SU-DHL-6 (cell line): ENCODE data around the gene HCST.
"Not testable (repeated sequence)": the region's sequence is repeated elsewhere in the genome, so short reads cannot be mapped to it uniquely, and the experiment has no call there.

Source experiments
- H2AFZ ChIP-seq: fragments of 200-600 bp; sonication (generic); 2 replicates; pipeline ENCODE4 v1.6.1; 2014; ENCODE audit warnings: low read depth, mild to moderate bottlenecking, moderate library complexity, mixed read lengths, antibody characterized with exemption, low read length; ENCODE audit not compliant: severe bottlenecking
- H3F3A ChIP-seq: fragments of 200-600 bp; shearing (Covaris generic); 2 replicates; pipeline ENCODE4 v1.6.0; 2016; ENCODE audit warnings: antibody characterized with exemption, mild to moderate bottlenecking; ENCODE audit not compliant: insufficient read depth
- H3K27ac ChIP-seq: fragments of 200-600 bp; sonication (generic); 2 replicates; pipeline ENCODE4 v1.5.1; 2016; ENCODE audit warnings: low read depth, mild to moderate bottlenecking, low read length, moderate library complexity, mixed read lengths
- H3K27me3 ChIP-seq: fragments of 200-600 bp; sonication (generic), shearing (Covaris generic); 2 replicates; pipeline ENCODE4 v1.6.0; 2014; ENCODE audit warnings: mild to moderate bottlenecking, low read length
- H3K36me3 ChIP-seq: fragments of 200-600 bp; sonication (generic); 2 replicates; pipeline ENCODE4 v1.6.1; 2014; ENCODE audit warnings: mild to moderate bottlenecking, low read length, mixed read lengths
- H3K4me2 ChIP-seq: fragments of 300-600, 200-600 bp; shearing (Covaris generic), sonication (generic); 2 replicates; pipeline ENCODE4 v1.6.0; 2014; ENCODE audit warnings: low read length, low read depth, mild to moderate bottlenecking; ENCODE audit not compliant: poor library complexity, severe bottlenecking
- H3K4me3 ChIP-seq: fragments of 200-600 bp; sonication (generic); 2 replicates; pipeline ENCODE4 v1.5.1; 2014; ENCODE audit warnings: antibody characterized with exemption, low read length, mild to moderate bottlenecking, mixed read lengths; ENCODE audit not compliant: insufficient read depth, poor library complexity, severe bottlenecking
- H3K79me2 ChIP-seq: fragments of 200-600 bp; sonication (generic); 2 replicates; pipeline ENCODE4 v1.6.1; 2014; ENCODE audit warnings: mild to moderate bottlenecking, low read length, moderate library complexity; ENCODE audit not compliant: insufficient read depth
- H3K9ac ChIP-seq: fragments of 200-600 bp; sonication (generic); 2 replicates; pipeline ENCODE4 v1.7.0; 2014; ENCODE audit warnings: mild to moderate bottlenecking, low read length
- H3K9me2 ChIP-seq: fragments of 200-600 bp; sonication (generic); replicated peaks from 2 replicates; pipeline ENCODE4 v1.6.1; 2014; ENCODE audit warnings: low read length; ENCODE audit not compliant: insufficient read depth
- H3K9me3 ChIP-seq: fragments of 200-600 bp; sonication (generic); 2 replicates; pipeline ENCODE4 v1.6.1; 2014; ENCODE audit warnings: low read length, mixed read lengths; ENCODE audit not compliant: insufficient read depth
- H4K20me1 ChIP-seq: fragments of 200-600 bp; sonication (generic); 2 replicates; pipeline ENCODE4 v1.6.1; 2014; ENCODE audit warnings: low read depth, mild to moderate bottlenecking, antibody characterized with exemption, low read length, moderate library complexity, mixed read lengths
- EZH2phosphoT487 ChIP-seq: fragments of 200-600 bp; sonication (generic), shearing (Covaris generic); conservative IDR thresholded peaks from 2 replicates; pipeline ENCODE4 v1.6.1; 2018; ENCODE audit warnings: mild to moderate bottlenecking, antibody characterized with exemption, low read length, moderate library complexity, mixed read lengths
- TF ChIP-seq, protein P1 (sequence below): fragments of 200-600 bp; sonication (generic); IDR thresholded peaks from one replicate; pipeline ENCODE4 v1.5.1; 2017; ENCODE audit warnings: antibody characterized with exemption, mild to moderate bottlenecking, low read length, moderate library complexity; ENCODE audit not compliant: insufficient read depth, poor library complexity, severe bottlenecking

HCST gene

DNA sequence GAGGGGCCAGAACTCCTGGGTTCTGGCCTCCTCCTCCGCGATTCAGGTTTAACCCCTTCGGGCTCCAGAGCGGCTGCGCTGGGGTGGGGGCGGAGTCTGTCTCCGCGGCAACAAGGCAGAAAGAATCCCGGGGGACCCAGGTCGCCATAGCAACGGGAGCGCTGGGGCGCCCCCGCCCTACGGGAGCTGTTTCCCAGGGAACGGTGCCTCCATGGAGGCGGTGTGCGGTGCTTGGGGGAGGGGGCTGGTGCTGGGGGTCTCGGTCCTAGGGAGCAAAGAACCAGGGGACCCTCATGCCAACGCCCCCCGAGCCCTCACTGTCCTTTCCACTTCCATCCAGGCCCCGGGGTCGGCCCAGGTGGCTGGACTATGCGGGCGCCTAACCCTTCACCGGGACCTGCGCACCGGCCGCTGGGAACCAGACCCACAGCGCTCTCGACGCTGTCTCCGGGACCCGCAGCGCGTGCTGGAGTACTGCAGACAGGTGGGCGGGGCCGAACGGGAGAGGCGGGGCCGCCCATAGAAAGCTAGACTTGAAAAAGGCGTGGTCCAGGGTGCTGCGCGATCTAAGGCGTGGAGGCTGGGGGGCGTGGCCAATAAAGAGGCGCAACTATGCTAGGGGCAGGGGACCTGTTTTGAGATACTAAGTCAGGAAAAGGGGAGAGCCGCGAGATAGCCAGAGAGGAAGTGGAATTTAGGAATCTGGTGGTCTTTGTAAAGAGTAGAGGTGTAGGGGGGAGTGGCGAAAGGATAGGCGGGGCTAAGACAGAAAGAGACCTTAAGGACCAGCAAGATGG lies 32.8 kb upstream of the HCST start:
- Histone ChIP-seq H3K9me2 (no peaks in the 10 kb centered on the region), H3F3A (no peaks in the 10 kb centered on the region), H3K79me2 (no peaks in the 10 kb centered on the region), H3K4me3 (peak overlapping the region; percentile 52), H3K9me3 (no peaks in the 10 kb centered on the region), H3K27me3 (no peaks in the 10 kb centered on the region), H3K36me3 (no peaks in the 10 kb centered on the region), H3K9ac (peak overlapping the region; percentile 13; the same call in 1 of the 2 replicates), H3K27ac (no peak overlapping the region), H2AFZ (peak overlapping the region; percentile 95), H4K20me1 (no peaks in the 10 kb centered on the region), H3K4me2 (peak overlapping the region; percentile 77)
- no peak for TF ChIP-seq EZH2phosphoT487
- TF ChIP-seq, protein P1, sequence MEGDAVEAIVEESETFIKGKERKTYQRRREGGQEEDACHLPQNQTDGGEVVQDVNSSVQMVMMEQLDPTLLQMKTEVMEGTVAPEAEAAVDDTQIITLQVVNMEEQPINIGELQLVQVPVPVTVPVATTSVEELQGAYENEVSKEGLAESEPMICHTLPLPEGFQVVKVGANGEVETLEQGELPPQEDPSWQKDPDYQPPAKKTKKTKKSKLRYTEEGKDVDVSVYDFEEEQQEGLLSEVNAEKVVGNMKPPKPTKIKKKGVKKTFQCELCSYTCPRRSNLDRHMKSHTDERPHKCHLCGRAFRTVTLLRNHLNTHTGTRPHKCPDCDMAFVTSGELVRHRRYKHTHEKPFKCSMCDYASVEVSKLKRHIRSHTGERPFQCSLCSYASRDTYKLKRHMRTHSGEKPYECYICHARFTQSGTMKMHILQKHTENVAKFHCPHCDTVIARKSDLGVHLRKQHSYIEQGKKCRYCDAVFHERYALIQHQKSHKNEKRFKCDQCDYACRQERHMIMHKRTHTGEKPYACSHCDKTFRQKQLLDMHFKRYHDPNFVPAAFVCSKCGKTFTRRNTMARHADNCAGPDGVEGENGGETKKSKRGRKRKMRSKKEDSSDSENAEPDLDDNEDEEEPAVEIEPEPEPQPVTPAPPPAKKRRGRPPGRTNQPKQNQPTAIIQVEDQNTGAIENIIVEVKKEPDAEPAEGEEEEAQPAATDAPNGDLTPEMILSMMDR = no peak

DNA sequence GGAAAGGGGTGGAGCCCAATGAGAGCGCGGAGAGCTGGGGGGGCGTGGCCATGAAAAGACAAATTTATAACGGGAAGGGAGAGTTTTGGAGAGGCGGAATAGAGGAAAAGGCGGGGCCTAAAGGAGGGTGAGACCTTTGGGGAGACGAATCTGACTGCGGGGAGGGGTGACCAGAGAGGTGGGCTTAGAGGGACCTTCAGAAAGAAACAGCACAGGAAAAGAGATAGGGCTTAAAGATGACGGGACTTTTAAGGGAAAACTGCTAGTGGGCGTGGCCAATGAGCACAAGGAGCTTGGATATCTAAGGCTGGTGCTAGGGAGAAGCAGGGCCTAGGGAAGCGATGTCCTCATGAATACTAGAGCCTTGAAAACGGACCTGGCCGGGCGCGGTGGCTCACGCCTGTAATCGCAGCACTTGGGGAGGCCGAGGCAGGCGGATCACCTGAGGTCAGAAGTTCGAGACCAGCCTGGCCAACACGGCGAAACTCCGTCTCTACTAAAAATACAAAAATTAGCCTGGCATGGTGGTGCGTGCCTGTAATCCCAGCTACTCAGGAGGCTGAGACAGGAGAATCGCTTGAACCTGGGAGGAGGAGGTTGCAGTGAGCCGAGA lies 32.1 kb upstream of the HCST start:
- Histone ChIP-seq H3K4me3 (peak overlapping the region; percentile 52), H3K9ac (peak overlapping the region; percentile 13; the same call in 1 of the 2 replicates), H2AFZ (peak overlapping the region; percentile 95), H3K4me2 (peak overlapping the region; percentile 77)
- not testable (repeated sequence) for H3K36me3 ChIP-seq, H3K27me3 ChIP-seq, H4K20me1 ChIP-seq, H3F3A ChIP-seq, H3K9me3 ChIP-seq, H3K27ac ChIP-seq, H3K9me2 ChIP-seq, H3K79me2 ChIP-seq

DNA sequence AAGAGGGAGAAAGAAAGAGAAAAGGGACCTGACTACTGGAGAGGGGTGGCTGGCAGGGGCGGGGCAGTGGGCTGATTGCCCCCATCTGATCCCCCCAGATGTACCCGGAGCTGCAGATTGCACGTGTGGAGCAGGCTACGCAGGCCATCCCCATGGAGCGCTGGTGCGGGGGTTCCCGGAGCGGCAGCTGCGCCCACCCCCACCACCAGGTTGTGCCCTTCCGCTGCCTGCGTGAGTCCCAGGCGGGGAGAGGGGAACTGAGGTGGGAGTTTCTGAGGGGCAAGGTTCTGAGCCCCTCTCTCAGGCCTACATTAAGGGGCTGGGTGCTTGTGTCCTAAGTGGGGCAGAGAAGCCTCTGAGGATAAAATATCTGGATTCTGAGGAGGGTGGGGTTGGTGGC lies 31.5 kb upstream of the HCST start:
- no peaks in the 10 kb centered on the region for H3K27me3 ChIP-seq
- H3F3A ChIP-seq = no peaks in the 10 kb centered on the region
- no peaks in the 10 kb centered on the region for H3K9me2 ChIP-seq
- H3K9ac ChIP-seq = no peak overlapping the region
- TF ChIP-seq, protein P1 = no peak
- TF ChIP-seq EZH2phosphoT487 = no peak
- no peak overlapping the region for H2AFZ ChIP-seq
- no peaks in the 10 kb centered on the region for H3K79me2 ChIP-seq
- H3K27ac ChIP-seq = no peak overlapping the region
- no peaks in the 10 kb centered on the region for H3K36me3 ChIP-seq
- no peaks in the 10 kb centered on the region for H4K20me1 ChIP-seq
- H3K4me2 ChIP-seq = no peak overlapping the region
- H3K4me3 ChIP-seq = no peak overlapping the region
- H3K9me3 ChIP-seq = no peaks in the 10 kb centered on the region

DNA sequence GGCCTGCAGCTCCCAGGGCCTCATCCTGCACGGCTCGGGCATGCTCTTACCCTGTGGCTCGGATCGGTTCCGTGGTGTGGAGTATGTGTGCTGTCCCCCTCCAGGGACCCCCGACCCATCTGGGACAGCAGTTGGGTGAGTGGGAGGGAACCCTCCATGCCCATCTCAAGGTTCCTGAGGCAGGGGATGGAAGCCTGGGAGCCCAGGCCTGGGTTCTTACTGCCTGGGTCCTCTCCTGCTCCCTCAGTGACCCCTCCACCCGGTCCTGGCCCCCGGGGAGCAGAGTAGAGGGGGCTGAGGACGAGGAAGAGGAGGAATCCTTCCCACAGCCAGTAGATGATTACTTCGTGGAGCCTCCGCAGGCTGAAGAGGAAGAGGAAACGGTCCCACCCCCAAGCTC lies 30.7 kb upstream of the HCST start:
- Histone ChIP-seq H3F3A (no peaks in the 10 kb centered on the region), H3K9me2 (no peaks in the 10 kb centered on the region), H3K4me3 (no peak overlapping the region), H3K36me3 (no peaks in the 10 kb centered on the region), H3K27me3 (no peaks in the 10 kb centered on the region), H4K20me1 (no peaks in the 10 kb centered on the region), H3K79me2 (no peaks in the 10 kb centered on the region), H3K9ac (no peak overlapping the region), H3K9me3 (no peaks in the 10 kb centered on the region), H3K27ac (no peak overlapping the region), H2AFZ (no peak overlapping the region), H3K4me2 (no peak overlapping the region)
- TF ChIP-seq, protein P1 = no peak
- no peak for TF ChIP-seq EZH2phosphoT487
